ENCODE results near the gene CBLL1.

CBLL1 gene

DNA sequence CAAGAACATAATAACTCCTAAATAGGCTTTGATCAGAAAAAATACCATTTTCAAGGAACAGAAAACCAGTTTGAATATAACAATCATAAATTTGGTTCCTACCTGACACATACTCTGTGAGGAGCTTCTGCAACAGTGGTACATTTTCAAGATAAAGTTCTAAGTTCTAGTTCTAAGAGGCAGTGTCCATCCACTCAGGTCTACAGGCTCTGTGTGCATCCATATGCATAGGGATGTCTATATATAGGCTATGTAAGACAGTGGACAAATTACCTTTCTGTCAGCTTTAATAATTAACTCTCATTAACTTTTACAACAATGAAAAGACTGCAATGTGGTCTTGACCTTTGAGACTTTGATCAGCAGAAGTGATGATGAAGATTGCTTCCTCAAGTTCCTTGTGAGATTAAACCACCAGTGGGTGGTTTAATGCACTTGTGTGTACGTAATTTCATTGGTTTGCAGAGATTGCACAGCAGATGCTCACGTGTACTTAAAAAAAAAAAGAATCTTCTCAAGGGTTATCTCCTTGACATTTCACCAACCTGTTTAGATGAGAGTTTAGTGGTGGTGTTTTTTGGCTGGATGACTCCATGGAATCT, 59.2 kb downstream of the CBLL1 start, which contains the start of gene SLC26A3:
TSS of gene SLC26A3 (minus strand) at position 215 of the 602 bp plus-strand sequence. CDS start 8,714 bp downstream, outside the sequence.
- no peak for TF ChIP-seq CTCF (conservative IDR thresholded peaks at IDR 0.05; ENCODE audit: low read length)
- no peak for DNase-seq (ENCODE audit: low read depth)
- no peak within 1 kb of the TSS for H3K4me3 ChIP-seq (ENCODE audit: low read length)

DNA sequence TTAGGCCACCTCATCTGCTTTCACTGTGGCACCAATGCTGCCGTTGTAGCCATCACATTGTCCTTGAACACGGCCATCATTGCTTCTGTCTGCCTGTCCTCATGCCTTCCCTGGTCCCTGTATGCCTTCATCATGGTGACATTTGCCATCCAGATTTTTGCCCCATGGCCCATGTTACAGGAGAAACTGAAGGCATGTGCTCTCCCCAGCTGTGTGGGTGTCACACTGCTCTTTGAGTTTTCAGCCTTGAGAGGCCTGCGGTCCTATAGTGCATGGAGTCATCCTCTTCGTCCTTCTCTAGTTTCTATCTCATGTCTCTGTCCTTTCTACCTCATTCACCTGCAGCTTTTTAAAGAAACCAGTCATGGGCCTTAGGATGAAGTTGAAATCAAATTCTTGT, 65.2 kb downstream of the CBLL1 start:
- DNase-seq (ENCODE audit: low read depth), result no peak
- no peak overlapping the region for H3K4me3 ChIP-seq (ENCODE audit: low read length)
- no peak for TF ChIP-seq CTCF (conservative IDR thresholded peaks at IDR 0.05; ENCODE audit: low read length)

DNA sequence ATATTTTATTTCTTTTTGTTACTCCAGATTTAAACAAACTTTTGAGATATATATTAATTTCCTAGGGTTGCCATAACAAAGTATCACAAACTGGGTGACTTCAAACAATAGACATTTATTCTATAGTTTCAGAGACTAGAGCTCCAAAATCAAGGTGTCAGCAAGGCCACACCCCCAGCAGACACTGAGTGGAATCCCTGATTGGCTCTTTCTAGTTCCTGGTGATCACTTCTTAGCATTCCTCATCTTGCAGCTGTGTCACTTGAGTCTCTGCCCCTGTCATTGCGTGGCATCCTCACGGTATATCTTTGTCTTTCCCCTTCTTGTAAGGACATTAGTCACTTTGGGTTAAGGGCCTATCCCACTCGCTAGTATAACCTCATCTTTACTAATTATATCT, 66.7 kb downstream of the CBLL1 start:
- DNase-seq (ENCODE audit: low read depth), result no peak
- H3K4me3 ChIP-seq (ENCODE audit: low read length), result no peak overlapping the region
- no peak for TF ChIP-seq CTCF (conservative IDR thresholded peaks at IDR 0.05; ENCODE audit: low read length)

Data from AG10803 (cell line).